GM12873 (cell line): ENCODE data around the gene SELENOM.

Experiments used
- CTCF ChIP-seq: IDR thresholded peaks from 2 replicates; pipeline ENCODE4 v1.5.1; 2012; ENCODE audit warnings: low read depth, mild to moderate bottlenecking, moderate library complexity, low read length, control low read depth; ENCODE audit not compliant: insufficient read depth; ENCODE audit errors: missing control alignments

SELENOM gene

DNA sequence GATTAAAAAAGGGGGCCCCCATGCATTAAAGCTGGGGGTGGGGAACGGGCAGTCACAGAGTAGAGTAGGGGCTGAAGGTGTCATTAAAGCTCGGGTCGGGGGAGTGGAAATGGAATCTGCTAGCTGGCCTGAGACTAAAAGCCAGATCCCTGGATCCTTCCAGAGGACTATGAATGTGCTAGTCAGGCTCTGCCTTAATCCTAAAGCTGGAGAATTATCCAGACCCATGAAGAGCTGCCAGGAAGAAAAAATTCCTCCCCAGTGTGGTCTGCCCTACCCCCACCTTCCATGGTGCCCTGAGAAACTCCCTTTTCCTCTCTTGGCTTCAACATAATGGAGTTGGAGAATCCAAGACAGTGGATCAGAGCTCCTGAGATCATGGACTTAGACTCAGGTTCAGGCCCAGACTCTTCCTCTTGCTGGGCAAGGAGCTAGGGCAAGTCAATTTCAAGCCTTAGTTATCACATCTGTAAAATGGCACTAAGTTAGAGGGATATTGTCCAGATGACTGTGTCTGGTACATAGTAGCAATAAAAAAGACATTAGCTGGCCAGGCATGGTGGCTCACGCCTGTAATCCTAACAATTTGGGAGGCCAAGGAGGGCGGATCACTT, 50.3 kb downstream of the SELENOM start:
- no peak for TF ChIP-seq CTCF

DNA sequence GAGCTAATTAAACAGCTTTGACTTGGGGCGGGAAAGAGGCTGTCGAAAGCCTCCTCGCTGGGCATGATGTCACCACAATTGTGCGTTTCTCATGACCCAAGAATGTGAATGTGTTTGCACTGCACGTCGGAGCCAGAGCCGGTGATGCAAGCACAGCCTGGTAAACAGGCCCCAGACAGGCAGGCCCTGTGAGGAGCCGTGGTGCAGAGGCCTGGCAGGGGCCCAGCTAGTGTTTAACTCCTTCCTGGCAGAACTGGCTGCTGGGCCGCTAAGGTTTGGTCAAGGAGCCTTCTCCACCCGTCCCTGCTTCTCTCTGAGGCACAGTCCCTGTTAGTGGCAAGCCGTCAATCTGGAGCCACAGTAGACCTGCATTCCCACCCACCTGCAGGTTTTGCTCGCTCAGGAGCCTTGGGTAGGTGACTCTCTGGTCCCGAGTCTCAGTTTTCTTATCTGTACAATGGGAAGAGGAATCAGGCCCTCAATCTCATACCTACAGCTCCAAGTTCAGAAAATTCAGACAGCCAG, 51.7 kb downstream of the SELENOM start:
- TF ChIP-seq CTCF = no peak

DNA sequence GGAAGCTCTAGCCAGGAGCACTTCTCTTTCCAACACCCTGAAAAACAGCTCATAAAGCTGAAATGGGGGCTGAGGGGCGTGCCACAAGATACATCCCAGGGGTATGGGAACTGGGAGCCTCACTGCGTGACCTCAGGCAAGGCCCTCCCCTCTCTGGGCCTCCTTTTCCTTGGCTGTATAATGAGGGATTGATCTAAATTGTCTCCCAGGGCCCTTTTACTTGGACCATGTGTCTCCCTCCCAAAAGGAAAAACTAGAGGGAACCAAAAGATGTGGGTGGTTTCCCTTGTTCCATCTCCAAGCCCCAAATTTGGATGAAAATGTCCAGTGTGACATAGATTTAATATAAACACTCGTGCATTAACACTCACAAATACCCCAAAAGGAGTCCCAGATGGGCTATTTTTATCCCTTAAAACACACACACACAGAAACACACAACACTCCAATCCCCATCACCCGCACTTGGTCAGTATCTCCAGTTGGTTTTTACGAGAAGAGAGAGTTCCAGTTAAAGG, 52.2 kb downstream of the SELENOM start:
- no peak for TF ChIP-seq CTCF
